Karpas-422 (cell line): ENCODE data around the gene ARL8A. TPM values are rescaled to one million over a fixed set of nuclear protein-coding genes. Genes with fewer than 3 reads are reported as not detected.
"Not testable (repeated sequence)": the region's sequence is repeated elsewhere in the genome, so short reads cannot be mapped to it uniquely, and the experiment has no call there.

Experiments used
- DNase-seq: peaks from one replicate; pipeline ENCODE4 v3.0.0-alpha.2; 2015
- H2AFZ ChIP-seq: fragments of 200-600 bp; sonication (generic); 2 replicates; pipeline ENCODE4 v1.6.1; 2014; ENCODE audit warnings: antibody characterized with exemption, low read length, mixed read lengths
- H3K27ac ChIP-seq: fragments of 200-600 bp; sonication (generic); 2 replicates; pipeline ENCODE4 v1.5.1; 2014; ENCODE audit warnings: mild to moderate bottlenecking, low read length, moderate library complexity
- H3K27me3 ChIP-seq: fragments of 200-600 bp; sonication (generic); 2 replicates; pipeline ENCODE4 v1.6.1; 2014; ENCODE audit warnings: low read length, mixed read lengths
- H3K36me3 ChIP-seq: fragments of 200-600 bp; sonication (generic); 2 replicates; pipeline ENCODE4 v1.6.1; 2014; ENCODE audit warnings: low read length, mixed read lengths; ENCODE audit not compliant: insufficient read depth
- H3K4me1 ChIP-seq: fragments of 200-600 bp; sonication (generic); 2 replicates; pipeline ENCODE4 v1.6.1; 2014; ENCODE audit warnings: mild to moderate bottlenecking, low read length, mixed read lengths
- H3K4me2 ChIP-seq: fragments of 200-600 bp; sonication (generic); 2 replicates; pipeline ENCODE4 v1.6.1; 2014; ENCODE audit warnings: low read length, low read depth, mild to moderate bottlenecking; ENCODE audit not compliant: poor library complexity, severe bottlenecking
- H3K4me3 ChIP-seq: fragments of 200-600 bp; sonication (generic); 2 replicates; pipeline ENCODE4 v1.5.1; 2014; ENCODE audit warnings: mild to moderate bottlenecking, antibody characterized with exemption, low read length, mixed read lengths
- H3K79me2 ChIP-seq: fragments of 200-600 bp; sonication (generic); 2 replicates; pipeline ENCODE4 v1.6.1; 2014; ENCODE audit warnings: mild to moderate bottlenecking, low read length, mixed read lengths
- H3K9ac ChIP-seq: fragments of 200-600 bp; sonication (generic); 2 replicates; pipeline ENCODE4 v1.6.0; 2014; ENCODE audit warnings: low read length
- H3K9me2 ChIP-seq: fragments of 200-600 bp; sonication (generic), shearing (Covaris generic); replicated peaks from 2 replicates; pipeline ENCODE4 v1.6.0; 2014; ENCODE audit warnings: mild to moderate bottlenecking, low read length, moderate library complexity; ENCODE audit not compliant: insufficient read depth
- H3K9me3 ChIP-seq: fragments of 300-700, 200-600 bp; sonication (generic); 2 replicates; pipeline ENCODE4 v1.6.1; 2014; ENCODE audit warnings: low read length, mixed read lengths
- H4K20me1 ChIP-seq: fragments of 200-600 bp; sonication (generic); 2 replicates; pipeline ENCODE4 v1.6.1; 2014; ENCODE audit warnings: mild to moderate bottlenecking, antibody characterized with exemption, low read length, low read depth; ENCODE audit not compliant: insufficient read depth
- total RNA-seq: library from RNA; depleted of rRNA; stranded (reverse); fragments of >200 nt; shearing (Covaris generic); gene quantifications from 2 replicates; pipeline ENCODE4 v1.2.3, GENCODE V29; 2014; ENCODE audit warnings: low replicate concordance

The ARL8A gene
- total RNA-seq, 1 experiment from 2014 or later = 26.7 TPM

DNA sequence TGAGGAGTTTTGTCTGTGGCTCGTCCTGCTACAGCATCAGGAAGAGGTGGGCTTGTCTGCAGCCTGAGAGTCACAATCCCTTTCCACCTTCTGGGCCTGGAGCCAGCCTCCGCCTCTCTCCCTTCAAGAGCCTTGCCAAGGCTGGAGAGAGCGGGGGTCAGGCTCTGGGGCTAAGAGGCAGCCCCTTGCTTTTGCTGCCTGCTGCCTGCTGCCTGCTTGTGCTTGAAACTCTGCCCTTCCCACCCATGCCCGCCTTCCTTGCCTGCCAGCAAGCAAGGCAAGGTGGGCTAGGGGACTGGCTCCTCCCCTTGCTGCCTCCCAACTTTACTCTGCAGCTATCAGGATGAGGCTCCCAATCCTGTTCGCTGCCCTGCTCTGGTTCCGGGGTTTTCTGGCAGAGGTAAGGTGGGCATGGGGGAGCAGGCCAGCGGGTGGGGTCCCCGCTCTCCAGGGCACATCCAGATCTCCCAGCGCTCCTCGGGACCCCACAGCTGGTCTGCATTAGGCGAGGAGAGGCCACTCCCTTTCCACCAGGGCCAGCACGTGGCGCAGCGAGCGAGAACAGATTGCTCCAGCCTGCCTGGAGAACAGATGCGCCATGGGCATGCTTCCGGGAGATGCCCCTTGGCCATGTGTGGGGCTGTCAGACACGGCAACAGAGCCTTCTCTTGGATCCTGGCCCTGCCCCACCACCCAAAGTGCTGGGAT, 23.3 kb upstream of the ARL8A start:
- Histone ChIP-seq H3K9ac (no peak overlapping the region), H3K9me2 (no peaks in the 10 kb centered on the region), H3K27ac (no peak overlapping the region), H3K79me2 (no peaks in the 10 kb centered on the region), H3K4me1 (peaks cover 11% of the 10 kb centered on the region), H3K9me3 (no peaks in the 10 kb centered on the region), H3K36me3 (no peaks in the 10 kb centered on the region), H3K27me3 (no peaks in the 10 kb centered on the region), H2AFZ (no peak overlapping the region), H4K20me1 (no peaks in the 10 kb centered on the region; the same call in 1 of the 2 replicates), H3K4me2 (no peak overlapping the region), H3K4me3 (no peak overlapping the region)
- no peak for DNase-seq

- H3K9me3 ChIP-seq, H3K36me3 ChIP-seq, DNase-seq, H3K27me3 ChIP-seq, H3K9ac ChIP-seq, H3K9me2 ChIP-seq, H2AFZ ChIP-seq, H3K79me2 ChIP-seq, H3K4me3 ChIP-seq, H3K27ac ChIP-seq, H4K20me1 ChIP-seq, H3K4me2 ChIP-seq: not testable (repeated sequence)
- peaks cover 19% of the 10 kb centered on the region for H3K4me1 ChIP-seq
These were observed 22.5 kb upstream of the ARL8A start for GRCh38 chr1:202167054-202167453.

DNA sequence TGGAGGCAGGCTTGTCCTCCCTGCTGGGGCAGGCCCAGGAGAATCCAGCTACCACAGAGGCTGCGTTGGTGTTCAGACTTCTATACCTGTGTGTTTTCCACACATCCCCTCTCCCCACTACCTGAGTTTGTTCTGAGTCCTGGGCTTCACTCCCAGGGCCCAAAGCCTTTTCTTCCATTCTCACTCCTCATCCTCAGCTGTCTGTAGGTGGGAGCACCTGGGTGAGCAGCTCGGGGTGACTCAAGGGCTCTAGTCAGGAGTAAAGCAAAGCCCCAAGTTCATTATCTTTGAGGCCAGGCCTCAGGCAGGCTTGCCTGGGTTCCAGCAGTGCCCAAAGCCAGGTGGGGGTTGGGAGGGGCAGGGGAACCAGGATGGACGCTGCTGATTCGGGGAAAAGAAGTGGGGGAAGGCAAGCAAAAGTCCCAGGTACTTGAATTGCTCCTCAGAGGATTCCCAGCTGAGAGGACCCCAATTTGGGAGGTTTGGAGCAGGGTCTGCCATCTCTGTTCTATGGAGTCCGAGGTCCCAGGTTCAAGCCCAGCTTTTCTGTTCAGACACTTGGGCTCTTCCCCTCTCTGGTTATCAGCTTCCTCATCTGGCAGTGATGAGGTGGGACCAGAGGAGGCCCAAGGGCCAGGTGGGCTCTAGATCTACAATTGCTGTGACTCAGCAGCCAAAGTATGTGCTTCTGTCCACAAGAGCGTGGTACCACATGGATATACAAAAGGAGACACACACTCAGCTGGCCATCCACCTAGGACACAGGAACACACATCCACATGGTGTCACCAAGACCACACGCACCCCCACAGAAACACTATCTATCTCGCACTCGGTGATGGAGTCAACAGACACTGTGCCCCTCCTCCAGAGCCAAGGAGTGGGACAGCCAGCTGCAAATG, 21.7 kb upstream of the ARL8A start:
- Histone ChIP-seq H3K9me3 (no peaks in the 10 kb centered on the region), H2AFZ (no peak overlapping the region), H3K4me3 (no peak overlapping the region), H3K4me2 (no peak overlapping the region), H3K27ac (no peak overlapping the region), H3K79me2 (no peaks in the 10 kb centered on the region), H4K20me1 (no peaks in the 10 kb centered on the region; the same call in 1 of the 2 replicates), H3K27me3 (no peaks in the 10 kb centered on the region), H3K9me2 (no peaks in the 10 kb centered on the region), H3K4me1 (peaks cover 27% of the 10 kb centered on the region), H3K9ac (no peak overlapping the region), H3K36me3 (no peaks in the 10 kb centered on the region)
- DNase-seq = no peak

GRCh38 chr1:202165267-202165941, 20.9 kb upstream of the ARL8A start:
- DNase-seq = no peak
- Histone ChIP-seq H3K4me1 (peaks cover 35% of the 10 kb centered on the region), H3K9me2 (no peaks in the 10 kb centered on the region), H3K36me3 (no peaks in the 10 kb centered on the region), H3K79me2 (no peaks in the 10 kb centered on the region), H3K27ac (no peak overlapping the region), H4K20me1 (no peaks in the 10 kb centered on the region; the same call in 1 of the 2 replicates), H3K27me3 (no peaks in the 10 kb centered on the region), H3K9ac (no peak overlapping the region), H3K4me2 (no peak overlapping the region), H2AFZ (no peak overlapping the region), H3K4me3 (no peak overlapping the region), H3K9me3 (no peaks in the 10 kb centered on the region)

DNA sequence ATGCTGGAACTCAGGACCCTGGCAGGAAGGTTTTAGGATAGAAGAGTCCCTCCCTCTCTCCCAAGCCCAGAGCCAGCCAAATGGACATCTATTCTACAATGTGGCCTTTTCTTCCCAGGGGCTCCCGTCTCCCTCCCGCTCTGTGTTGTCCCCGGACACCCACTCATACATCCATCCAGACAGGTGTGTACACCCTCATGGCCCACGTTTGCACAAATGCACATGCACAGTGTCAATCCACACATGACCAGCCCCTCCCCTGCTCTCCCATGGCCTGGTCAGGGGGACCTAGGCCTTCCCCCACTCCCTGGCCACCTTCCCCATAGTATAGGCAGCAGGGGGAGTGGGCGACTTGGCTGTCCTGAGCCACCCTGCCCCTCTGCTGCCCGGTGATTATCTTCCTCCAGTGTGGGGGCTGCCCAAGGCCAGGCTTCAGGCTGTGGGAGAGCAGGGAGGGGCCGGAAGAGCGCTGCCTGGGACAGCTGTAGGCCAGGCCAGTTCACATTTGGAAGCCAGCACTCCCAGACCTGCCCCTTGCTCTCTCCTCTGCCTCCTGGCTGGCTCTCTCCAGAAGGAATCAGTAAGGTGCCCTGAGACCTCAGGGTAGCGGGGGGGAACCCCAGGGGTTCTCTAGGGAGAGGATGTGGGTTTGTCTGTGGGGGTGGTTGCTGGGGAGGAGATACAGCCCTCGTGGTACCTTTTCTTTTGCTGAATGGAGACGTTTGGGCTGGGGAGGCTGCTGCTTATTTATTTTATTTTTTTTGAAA, 19.9 kb upstream of the ARL8A start:
- peaks cover 44% of the 10 kb centered on the region for H3K4me1 ChIP-seq
- no peak overlapping the region for H3K4me3 ChIP-seq
- no peak overlapping the region for H3K4me2 ChIP-seq
- H3K36me3 ChIP-seq = no peaks in the 10 kb centered on the region
- no peak overlapping the region for H3K27ac ChIP-seq
- no peak for DNase-seq
- H3K9me2 ChIP-seq = no peaks in the 10 kb centered on the region
- H3K9me3 ChIP-seq = no peaks in the 10 kb centered on the region
- no peak overlapping the region for H2AFZ ChIP-seq
- H3K27me3 ChIP-seq = no peaks in the 10 kb centered on the region
- 0 out of 2 replicates have a peak, but pooled peaks cover 3% of the 10 kb centered on the region for H3K79me2 ChIP-seq
- H3K9ac ChIP-seq = peak overlapping the region; percentile 30; the same call in 1 of the 2 replicates
- H4K20me1 ChIP-seq = no peaks in the 10 kb centered on the region; the same call in 1 of the 2 replicates

DNA sequence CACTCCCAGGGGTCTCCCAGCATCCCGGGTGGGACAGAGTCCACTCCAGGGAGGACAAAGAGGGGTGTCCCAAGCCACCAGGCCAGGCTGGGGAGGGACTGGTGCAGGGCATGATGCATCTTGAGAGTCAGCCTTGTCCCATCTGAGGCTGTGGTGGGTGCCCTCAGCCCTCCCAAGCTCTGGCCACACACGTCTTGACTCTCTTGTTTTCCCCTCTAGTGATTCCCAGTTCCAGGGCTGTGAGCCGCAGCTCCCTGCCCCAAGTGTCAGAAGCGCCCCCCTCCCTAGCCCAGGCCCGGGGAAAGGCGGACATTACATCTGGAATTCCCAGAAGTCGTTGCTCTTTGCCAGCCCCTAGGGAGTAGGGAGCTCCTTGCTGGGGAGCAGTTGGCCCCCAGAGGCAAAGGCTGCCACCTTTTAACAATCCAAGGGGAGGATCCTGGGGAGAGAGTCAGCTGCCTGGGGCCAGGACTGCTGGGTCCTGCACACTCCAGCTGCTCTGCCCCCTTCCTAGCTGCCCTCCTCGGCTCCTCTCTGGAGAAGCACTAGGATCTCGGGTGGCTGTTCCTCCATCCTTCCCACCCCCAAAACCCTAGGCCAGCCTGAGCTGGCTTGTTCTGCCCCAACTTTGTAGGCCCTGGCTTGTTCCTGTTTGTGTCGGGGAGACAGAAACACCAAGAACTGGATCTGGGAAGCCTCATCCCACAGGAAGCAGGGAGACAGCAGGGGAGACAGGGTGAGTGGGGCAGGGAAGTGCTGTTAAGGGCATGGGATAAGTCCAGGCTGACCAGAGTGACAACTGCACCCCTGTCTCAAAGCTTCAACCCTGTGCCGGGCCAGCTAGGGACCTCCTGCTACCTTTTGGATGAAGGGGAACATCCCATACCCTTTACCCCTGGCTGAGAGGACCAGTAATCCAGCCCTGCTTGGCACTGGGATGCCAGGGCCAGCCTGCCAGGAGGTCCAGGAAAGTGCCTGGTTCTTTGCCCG, 19.0 kb upstream of the ARL8A start:
- Histone ChIP-seq H2AFZ (no peak overlapping the region), H3K9me3 (no peaks in the 10 kb centered on the region), H3K4me1 (peaks cover 53% of the 10 kb centered on the region), H3K9ac (0 out of 2 replicates have a peak overlapping the region, but pooled peaks have one; percentile 30), H3K4me3 (no peak overlapping the region), H3K27ac (no peak overlapping the region), H3K9me2 (no peaks in the 10 kb centered on the region), H3K27me3 (no peaks in the 10 kb centered on the region), H3K36me3 (no peaks in the 10 kb centered on the region), H4K20me1 (no peaks in the 10 kb centered on the region; the same call in 1 of the 2 replicates), H3K79me2 (0 out of 2 replicates have a peak, but pooled peaks cover 4% of the 10 kb centered on the region), H3K4me2 (no peak overlapping the region)
- no peak for DNase-seq
